Neural cell (in vitro differentiated cells): ENCODE measurements around the gene ASCC3. TPM values are rescaled to one million over a fixed set of nuclear protein-coding genes. Genes with fewer than 3 reads are reported as not detected.

Source experiments
- H2AFZ ChIP-seq: fragments of 200-600, 300-800 bp; sonication (generic), shearing (Covaris generic); 2 replicates; pipeline ENCODE4 v1.6.0; 2014; ENCODE audit warnings: low read depth, mild to moderate bottlenecking, antibody characterized with exemption, low read length, moderate library complexity
- H3F3A ChIP-seq: fragments of 200-600 bp; shearing (Covaris generic); 2 replicates; pipeline ENCODE4 v1.6.1; 2016; ENCODE audit warnings: mild to moderate bottlenecking, moderate library complexity, mixed read lengths, antibody characterized with exemption, low read length; ENCODE audit not compliant: insufficient read depth, poor library complexity, severe bottlenecking
- H3K27ac ChIP-seq: fragments of 200-600, 300-800 bp; sonication (generic), shearing (Covaris generic); 2 replicates; pipeline ENCODE4 v1.5.1; 2014; ENCODE audit warnings: mild to moderate bottlenecking, low read length, moderate library complexity
- H3K27me3 ChIP-seq: fragments of 300-800, 200-600 bp; sonication (generic), shearing (Covaris generic); 2 replicates; pipeline ENCODE4 v1.6.0; 2014; ENCODE audit warnings: mild to moderate bottlenecking, low read depth, low read length, moderate library complexity; ENCODE audit not compliant: insufficient read depth
- H3K36me3 ChIP-seq: fragments of 300-800, 200-600 bp; sonication (generic), shearing (Covaris generic); 2 replicates; pipeline ENCODE4 v1.5.1; 2014; ENCODE audit warnings: mild to moderate bottlenecking, antibody characterized with exemption, low read length, moderate library complexity; ENCODE audit not compliant: insufficient read depth
- H3K4me2 ChIP-seq: fragments of 300-800, 200-600 bp; sonication (generic), shearing (Covaris generic); 2 replicates; pipeline ENCODE4 v1.6.0; 2014; ENCODE audit warnings: mild to moderate bottlenecking, low read length
- H3K4me3 ChIP-seq: fragments of 300-800, 200-600 bp; sonication (generic), shearing (Covaris generic); 2 replicates; pipeline ENCODE4 v1.5.1; 2014; ENCODE audit warnings: mild to moderate bottlenecking, low read length, moderate library complexity
- H3K79me2 ChIP-seq: fragments of 200-600 bp; shearing (Covaris generic); replicated peaks from 2 replicates; pipeline ENCODE4 v1.6.0; 2014; ENCODE audit warnings: mild to moderate bottlenecking, low read length, moderate library complexity; ENCODE audit not compliant: insufficient read depth
- H3K9ac ChIP-seq: fragments of 300-800, 200-600 bp; sonication (generic), shearing (Covaris generic); 2 replicates; pipeline ENCODE4 v1.6.1; 2016; ENCODE audit warnings: mild to moderate bottlenecking, low read length, mixed read lengths
- H3K9me2 ChIP-seq: fragments of 200-600 bp; shearing (Covaris generic); 2 replicates; pipeline ENCODE4 v1.6.1; 2016; ENCODE audit warnings: mild to moderate bottlenecking, low read length, mixed read lengths; ENCODE audit not compliant: insufficient read depth
- H3K9me3 ChIP-seq: fragments of 200-600, 300-800 bp; sonication (generic), shearing (Covaris generic); 2 replicates; pipeline ENCODE4 v1.6.1; 2016; ENCODE audit warnings: mild to moderate bottlenecking, mixed run types, low read length, moderate library complexity, mixed read lengths
- H4K20me1 ChIP-seq: fragments of 200-600 bp; shearing (Covaris generic); 2 replicates; pipeline ENCODE4 v1.6.1; 2016; ENCODE audit warnings: mild to moderate bottlenecking, mixed run types; ENCODE audit not compliant: insufficient read depth
- CTCF ChIP-seq: fragments of 450-650 bp; IDR thresholded peaks from 2 replicates; pipeline ENCODE4 v1.5.1; 2014; ENCODE audit warnings: antibody characterized with exemption, mild to moderate bottlenecking, moderate library complexity; ENCODE audit not compliant: poor library complexity, severe bottlenecking
- EP300 ChIP-seq: fragments of 450-650 bp; conservative IDR thresholded peaks from 2 replicates; pipeline ENCODE4 v1.6.1; 2014; ENCODE audit warnings: antibody characterized with exemption, mild to moderate bottlenecking, moderate library complexity; ENCODE audit not compliant: poor library complexity, severe bottlenecking
- EZH2 ChIP-seq: fragments of 200-600, 300-800 bp; shearing (Covaris generic), sonication (generic); IDR thresholded peaks from 2 replicates; pipeline ENCODE4 v1.6.1; 2014; ENCODE audit warnings: antibody characterized with exemption, low read length, borderline replicate concordance, mild to moderate bottlenecking; ENCODE audit not compliant: insufficient read depth, poor library complexity, severe bottlenecking
- MXI1 ChIP-seq: fragments of 450-650 bp; conservative IDR thresholded peaks from 2 replicates; pipeline ENCODE4 v1.6.1; 2014; ENCODE audit warnings: antibody characterized with exemption, mild to moderate bottlenecking; ENCODE audit not compliant: poor library complexity, severe bottlenecking
- POLR2AphosphoS5 ChIP-seq: IDR thresholded peaks from 2 replicates; pipeline ENCODE4 v1.6.1; 2012
- RAD21 ChIP-seq: fragments of 450-650 bp; conservative IDR thresholded peaks from 2 replicates; pipeline ENCODE4 v1.6.1; 2014; ENCODE audit warnings: antibody characterized with exemption, mild to moderate bottlenecking, moderate library complexity
- REST ChIP-seq: IDR thresholded peaks from 2 replicates; pipeline ENCODE4 v1.6.1; 2012; ENCODE audit warnings: borderline replicate concordance
- SMC3 ChIP-seq: fragments of 450-650 bp; conservative IDR thresholded peaks from 2 replicates; pipeline ENCODE4 v1.6.1; 2014; ENCODE audit warnings: antibody characterized with exemption, mild to moderate bottlenecking, moderate library complexity; ENCODE audit not compliant: poor library complexity
- TAF1 ChIP-seq: IDR thresholded peaks from 2 replicates; pipeline ENCODE4 v1.6.1; 2012; ENCODE audit warnings: low read depth
- polyA plus RNA-seq: library from polyadenylated mRNA; depleted of rRNA; stranded (reverse); fragments of >200 nt; gene quantifications from 2 replicates; pipeline ENCODE4 v1.2.3, GENCODE V29; 2014

The ASCC3 gene
- polyA plus RNA-seq, 1 donor from 2014 or later, result 14.9 TPM

GRCh38 chr6:100627911-100628758, 253.0 kb downstream of the ASCC3 start:
- Histone ChIP-seq H3K36me3 (no peaks in the 10 kb centered on the region), H2AFZ (no peak overlapping the region), H3K4me3 (no peak overlapping the region), H4K20me1 (no peaks in the 10 kb centered on the region), H3K9me2 (no peaks in the 10 kb centered on the region), H3K79me2 (no peaks in the 10 kb centered on the region), H3K27me3 (no peaks in the 10 kb centered on the region), H3K9ac (no peak overlapping the region), H3K4me2 (no peak overlapping the region), H3K9me3 (no peaks in the 10 kb centered on the region), H3K27ac (no peak overlapping the region), H3F3A (no peaks in the 10 kb centered on the region)
- TF ChIP-seq MXI1, result no peak
- TF ChIP-seq REST, result no peak
- no peak for TF ChIP-seq TAF1
- TF ChIP-seq CTCF, result no peak

GRCh38 chr6:100626721-100627120, 254.4 kb downstream of the ASCC3 start:
- TF ChIP-seq SMC3 (no peak), CTCF (no peak), TAF1 (no peak), MXI1 (no peak), EP300 (no peak), RAD21 (no peak), REST (no peak), POLR2AphosphoS5 (no peak), EZH2 (no peak)
- no peaks in the 10 kb centered on the region for H3F3A ChIP-seq
- no peaks in the 10 kb centered on the region for H3K27me3 ChIP-seq
- H3K9me2 ChIP-seq, result no peaks in the 10 kb centered on the region
- no peak overlapping the region for H3K4me2 ChIP-seq
- H3K79me2 ChIP-seq, result no peaks in the 10 kb centered on the region
- H3K9me3 ChIP-seq, result no peaks in the 10 kb centered on the region
- H3K36me3 ChIP-seq, result no peaks in the 10 kb centered on the region
- no peak overlapping the region for H2AFZ ChIP-seq
- H3K4me3 ChIP-seq, result no peak overlapping the region
- H3K9ac ChIP-seq, result no peak overlapping the region
- H3K27ac ChIP-seq, result no peak overlapping the region
- no peaks in the 10 kb centered on the region for H4K20me1 ChIP-seq
